HG02870 (cell line): ENCODE measurements around the gene TLR7.

ENCODE experiments used
- ATAC-seq: cut with Tn5 transposase; IDR thresholded peaks from one replicate; pipeline ENCODE4 v1.9.1; 2021; ENCODE audit warnings: mild to moderate bottlenecking, moderate library complexity; ENCODE audit not compliant: unreplicated experiment

The TLR7 gene

DNA sequence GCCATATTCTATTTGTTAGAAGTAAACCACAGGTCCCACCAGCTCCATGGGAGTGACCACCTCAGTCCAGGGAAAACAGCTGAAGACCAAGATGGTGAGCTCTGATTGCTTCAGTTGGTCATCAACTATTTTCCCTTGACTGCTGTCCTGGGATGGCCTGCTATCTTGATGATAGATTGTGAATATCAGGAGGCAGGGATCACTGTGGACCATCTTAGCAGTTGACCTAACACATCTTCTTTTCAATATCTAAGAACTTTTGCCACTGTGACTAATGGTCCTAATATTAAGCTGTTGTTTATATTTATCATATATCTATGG, 55.7 kb downstream of the TLR7 start:
- ATAC-seq, result no peak

DNA sequence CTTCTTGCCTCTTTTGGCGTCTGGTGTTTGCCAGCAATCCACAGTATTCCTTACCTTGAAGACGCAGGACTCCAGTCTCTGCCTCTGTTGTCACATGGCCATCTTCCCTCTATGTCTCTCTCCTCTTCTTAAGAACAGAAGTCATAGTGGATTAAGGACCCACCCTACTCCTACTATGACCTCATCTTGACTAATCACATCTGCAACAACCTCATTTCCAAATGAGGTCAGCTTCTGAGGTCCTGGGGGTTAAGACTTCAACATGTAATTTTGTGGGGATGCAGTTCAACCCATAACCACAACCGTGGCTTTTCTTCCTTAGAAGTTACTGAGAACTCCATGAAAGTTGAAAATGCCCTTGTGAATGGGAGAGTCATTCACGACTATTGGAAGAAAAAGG, 62.8 kb downstream of the TLR7 start:
- no peak for ATAC-seq

DNA sequence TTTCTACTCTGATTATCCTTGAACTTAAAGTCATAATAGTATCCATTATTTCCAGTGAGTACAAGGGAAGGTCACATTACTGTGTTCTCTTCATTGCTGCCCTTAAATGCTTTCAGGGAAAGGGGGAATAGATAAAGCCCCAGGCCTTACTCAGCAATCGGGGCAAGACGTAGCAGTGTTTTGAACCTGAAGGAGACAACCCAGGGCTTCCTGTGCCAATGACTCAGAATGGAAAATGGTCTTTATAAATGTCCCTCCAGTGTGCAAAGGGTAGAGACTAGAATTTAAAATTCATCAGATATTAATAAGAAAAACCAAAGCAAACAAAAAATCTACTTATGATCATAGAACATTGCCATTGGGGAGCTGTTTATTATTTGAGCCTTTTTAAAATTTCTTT, 63.3 kb downstream of the TLR7 start:
- ATAC-seq, result no peak

DNA sequence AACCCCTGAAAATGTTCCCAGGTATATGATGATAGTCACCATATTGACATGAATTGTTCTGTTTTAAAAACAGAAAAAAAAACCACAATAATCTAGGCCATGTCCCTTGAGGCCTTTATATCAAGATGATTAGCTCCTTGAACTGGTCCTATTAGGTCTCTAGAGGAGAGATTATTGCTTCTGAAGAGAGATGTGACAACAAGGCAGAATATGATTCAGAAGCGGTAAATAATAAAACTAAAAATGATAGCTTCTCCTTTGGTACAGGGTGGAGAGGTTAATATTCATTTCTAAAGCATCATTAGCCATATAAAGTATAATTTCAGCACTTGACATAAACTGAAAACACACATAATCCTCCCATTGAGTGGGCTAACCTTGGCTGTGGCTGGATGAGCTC, 65.4 kb downstream of the TLR7 start:
- ATAC-seq, result no peak

DNA sequence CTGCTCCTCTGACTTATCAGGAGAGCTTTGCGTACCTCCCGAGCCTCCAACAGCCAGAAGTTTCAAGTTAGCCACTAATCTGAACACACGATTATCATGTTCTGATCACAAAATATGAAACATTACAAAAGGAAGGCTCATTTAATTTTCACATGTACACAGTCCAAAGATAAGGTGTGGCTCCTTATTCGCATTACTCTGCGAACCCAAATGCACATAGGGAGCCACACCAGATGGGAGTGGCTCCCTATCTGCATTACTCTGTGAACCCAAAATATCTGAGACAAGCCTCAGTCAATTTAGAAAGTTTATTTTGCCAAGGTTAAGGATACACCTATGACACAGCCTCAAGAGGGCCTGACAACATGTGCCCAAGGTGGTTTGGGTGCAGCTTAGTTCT, 68.0 kb downstream of the TLR7 start:
- ATAC-seq, result no peak

DNA sequence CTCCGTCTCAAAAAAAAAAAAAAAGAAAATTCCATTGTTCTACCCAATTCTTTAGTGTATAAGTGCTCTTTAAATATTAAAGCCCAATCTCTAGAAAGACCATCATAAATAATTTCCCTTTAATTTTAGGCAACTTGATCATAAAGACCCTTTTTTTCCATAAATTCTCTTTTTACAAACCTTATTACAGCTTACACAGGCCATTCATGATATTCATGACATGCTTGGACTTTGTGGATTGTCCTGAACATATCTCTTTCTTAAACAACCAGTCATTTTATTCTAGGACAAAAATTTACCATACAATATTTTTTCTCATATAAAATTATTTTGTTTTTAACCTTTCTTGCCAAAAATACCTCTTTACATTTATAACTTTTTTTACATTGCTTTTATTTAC, 70.1 kb downstream of the TLR7 start:
- ATAC-seq, result no peak
